NCI-H69 (cell line): ENCODE results near the gene PDZD8.

ENCODE experiments used
- DNase-seq: peaks from one replicate; lab custom pipeline; 2025; lab: John Stamatoyannopoulos, UW

The PDZD8 gene

DNA sequence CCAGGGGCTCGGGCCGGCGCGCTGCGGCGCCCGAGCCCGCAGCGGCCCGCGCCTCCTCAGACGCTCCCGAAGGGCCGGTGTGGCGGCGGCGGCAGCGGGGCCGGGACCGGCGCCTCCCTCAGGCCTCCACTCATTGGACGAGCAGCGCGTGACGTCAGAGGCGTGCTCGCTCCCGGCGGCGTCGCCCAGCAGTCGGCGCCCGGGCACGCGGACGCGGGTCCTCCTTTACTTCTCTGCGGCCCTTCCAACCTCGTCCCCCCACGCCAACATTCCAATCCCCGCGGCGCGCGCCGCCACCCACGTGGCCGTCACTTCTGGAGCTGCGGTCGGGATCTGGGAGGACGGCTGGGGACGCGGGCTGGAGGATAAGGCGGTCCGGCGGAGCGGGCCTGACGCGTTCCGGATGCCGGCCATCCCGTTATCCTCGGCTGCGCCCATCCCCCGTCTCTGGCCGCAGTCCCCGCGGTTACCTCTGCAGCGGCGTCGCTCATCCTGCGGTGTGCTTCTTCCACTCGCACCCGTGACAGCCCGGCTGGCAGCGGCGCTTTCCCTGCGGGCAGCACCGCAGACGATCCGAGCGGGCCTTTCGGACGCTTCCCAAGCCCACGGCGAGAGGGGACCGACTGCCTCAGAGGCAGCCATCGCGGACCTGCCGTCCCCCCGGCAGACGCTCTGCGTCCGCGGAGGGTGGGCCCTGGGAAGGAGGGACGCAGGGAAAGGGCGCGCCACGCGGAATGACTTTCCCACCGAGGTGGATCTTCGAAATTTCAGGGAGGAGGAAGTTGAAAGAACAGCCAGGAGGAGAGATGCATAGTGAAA lies at the start of gene PDZD8:
PDZD8 (minus strand) TSS at position 81 of the 819 bp plus-strand sequence. CDS start 213 bp downstream, outside the sequence.
- DNase-seq = peak; percentile 92

- DNase-seq = no peak
Measured at GRCh38 chr10:117424171-117424570, 48.9 kb upstream of the PDZD8 start.

GRCh38 chr10:117421985-117422384 lies 46.7 kb upstream of the PDZD8 start:
- no peak for DNase-seq

- DNase-seq = no peak
Measured at GRCh38 chr10:117420768-117421167, 45.5 kb upstream of the PDZD8 start.

DNA sequence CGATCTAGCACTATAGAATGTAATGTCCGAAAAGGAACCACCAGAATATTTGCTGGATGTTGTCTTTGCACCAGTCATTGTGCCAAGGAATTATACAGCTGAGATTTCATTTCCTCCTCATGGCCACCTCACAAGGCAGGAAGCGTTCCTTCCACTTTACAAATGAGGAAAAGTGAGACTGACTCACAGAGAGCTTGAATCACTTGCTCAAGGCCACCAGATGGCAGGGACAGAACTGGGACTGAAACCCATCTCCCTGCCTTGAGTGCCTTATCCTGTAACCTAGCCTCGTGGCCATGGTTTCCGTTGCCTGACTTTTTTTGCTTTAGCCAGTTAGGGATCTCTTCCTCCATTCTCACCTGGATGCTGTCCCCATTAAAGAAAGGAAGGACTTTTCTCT lies 44.7 kb upstream of the PDZD8 start:
- no peak for DNase-seq

- DNase-seq = no peak
Measured at GRCh38 chr10:117419159-117419558, 43.9 kb upstream of the PDZD8 start.

DNA sequence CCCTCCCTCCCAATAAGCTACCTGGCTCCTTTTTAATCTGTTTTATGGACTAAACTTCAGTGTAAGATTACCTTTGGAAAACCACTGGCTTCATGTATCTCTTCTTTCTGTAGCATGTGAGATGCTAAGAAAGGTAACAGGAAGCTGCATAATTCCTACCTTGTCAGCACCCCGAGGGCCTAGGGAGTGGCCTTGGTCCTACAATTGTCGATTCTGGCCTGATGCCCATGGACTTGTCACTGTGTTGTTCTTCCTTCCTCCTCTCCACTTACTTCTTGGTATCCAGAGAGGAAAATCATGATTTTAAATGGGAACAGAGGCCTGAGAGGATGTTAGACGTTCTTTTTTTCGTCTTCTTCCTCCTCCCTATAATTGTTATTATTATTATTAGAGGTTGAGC lies 42.9 kb upstream of the PDZD8 start:
- DNase-seq = peak; percentile 77

DNA sequence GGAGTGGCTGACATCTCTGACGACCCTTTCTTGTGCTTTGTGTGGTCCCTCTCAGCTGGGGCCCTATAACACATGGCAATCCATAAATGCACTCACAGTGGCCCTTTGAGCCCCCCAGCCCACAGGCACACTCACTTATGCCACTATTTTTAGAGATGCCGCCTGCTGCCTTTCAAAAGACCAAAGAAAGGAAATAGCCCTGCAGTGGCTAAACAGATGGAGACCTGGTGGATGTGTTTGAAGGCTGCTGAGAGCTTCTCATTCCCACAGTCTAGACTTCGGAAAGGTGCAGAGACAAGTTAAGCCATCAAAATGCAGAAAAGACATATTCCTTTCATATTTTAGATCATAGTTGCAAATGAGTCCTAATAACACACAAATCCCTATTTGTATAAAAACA lies 42.0 kb upstream of the PDZD8 start:
- peak; percentile 47 for DNase-seq

- peak; percentile 27 for DNase-seq
Measured at GRCh38 chr10:117413928-117414618, 38.8 kb upstream of the PDZD8 start.

GRCh38 chr10:117412469-117413010 lies 37.3 kb upstream of the PDZD8 start:
- DNase-seq = no peak

GRCh38 chr10:117411479-117412399 lies 36.5 kb upstream of the PDZD8 start:
- DNase-seq = peak; percentile 81

DNA sequence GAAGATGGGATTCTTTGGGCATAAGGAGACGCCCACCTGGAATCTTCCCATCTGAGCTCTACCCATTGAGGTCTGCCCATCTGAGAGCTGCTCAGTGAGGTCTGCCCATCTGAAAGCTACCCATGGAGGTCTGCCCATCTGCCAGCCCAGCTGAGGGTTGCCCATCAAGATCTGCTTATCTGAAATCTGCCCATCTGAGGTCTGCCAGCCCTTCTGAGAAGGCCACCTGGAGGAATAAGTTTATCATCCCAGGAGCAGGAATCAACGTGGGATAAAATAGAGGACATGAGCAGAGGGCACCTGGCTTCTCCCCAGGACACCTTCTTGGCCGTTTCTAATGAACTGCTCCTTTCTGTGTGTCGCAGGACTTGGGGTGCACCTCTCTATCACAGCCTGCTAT lies 35.3 kb upstream of the PDZD8 start:
- DNase-seq = no peak

DNA sequence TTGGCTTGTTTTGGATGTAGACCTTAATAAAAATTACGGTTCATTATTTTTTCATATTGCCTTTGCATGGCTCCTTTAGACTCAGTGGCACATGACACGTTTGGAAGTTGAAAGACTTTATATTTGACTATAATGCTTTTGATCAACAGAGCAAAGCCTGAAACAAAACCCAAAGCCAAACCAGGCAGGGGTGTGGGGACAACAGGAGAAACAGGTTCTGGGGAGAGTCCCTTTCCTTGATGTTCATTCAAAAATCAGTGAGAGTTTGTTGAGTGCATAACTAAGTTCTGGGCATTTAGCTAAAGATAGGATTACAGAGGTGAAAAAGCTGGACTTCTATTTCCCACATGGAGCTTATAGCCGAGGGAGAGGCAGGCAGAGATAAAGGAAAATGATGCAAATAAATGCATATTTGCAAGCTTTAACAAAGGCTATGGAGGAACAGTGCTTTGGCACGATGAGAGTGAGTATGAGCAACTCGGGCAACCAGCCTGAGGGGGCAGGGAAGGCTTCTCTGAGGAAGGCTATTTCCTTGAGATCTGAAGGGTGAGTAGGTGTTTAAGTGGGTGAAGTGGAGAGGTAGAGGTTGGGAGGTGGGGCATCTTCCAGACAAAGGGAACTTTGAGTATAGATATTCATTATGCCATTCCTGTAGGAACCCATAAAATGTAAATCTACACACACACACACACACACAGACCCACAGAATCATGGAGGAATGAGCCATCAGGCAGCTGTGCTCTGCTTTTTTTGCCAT lies 34.5 kb upstream of the PDZD8 start:
- no peak for DNase-seq

DNA sequence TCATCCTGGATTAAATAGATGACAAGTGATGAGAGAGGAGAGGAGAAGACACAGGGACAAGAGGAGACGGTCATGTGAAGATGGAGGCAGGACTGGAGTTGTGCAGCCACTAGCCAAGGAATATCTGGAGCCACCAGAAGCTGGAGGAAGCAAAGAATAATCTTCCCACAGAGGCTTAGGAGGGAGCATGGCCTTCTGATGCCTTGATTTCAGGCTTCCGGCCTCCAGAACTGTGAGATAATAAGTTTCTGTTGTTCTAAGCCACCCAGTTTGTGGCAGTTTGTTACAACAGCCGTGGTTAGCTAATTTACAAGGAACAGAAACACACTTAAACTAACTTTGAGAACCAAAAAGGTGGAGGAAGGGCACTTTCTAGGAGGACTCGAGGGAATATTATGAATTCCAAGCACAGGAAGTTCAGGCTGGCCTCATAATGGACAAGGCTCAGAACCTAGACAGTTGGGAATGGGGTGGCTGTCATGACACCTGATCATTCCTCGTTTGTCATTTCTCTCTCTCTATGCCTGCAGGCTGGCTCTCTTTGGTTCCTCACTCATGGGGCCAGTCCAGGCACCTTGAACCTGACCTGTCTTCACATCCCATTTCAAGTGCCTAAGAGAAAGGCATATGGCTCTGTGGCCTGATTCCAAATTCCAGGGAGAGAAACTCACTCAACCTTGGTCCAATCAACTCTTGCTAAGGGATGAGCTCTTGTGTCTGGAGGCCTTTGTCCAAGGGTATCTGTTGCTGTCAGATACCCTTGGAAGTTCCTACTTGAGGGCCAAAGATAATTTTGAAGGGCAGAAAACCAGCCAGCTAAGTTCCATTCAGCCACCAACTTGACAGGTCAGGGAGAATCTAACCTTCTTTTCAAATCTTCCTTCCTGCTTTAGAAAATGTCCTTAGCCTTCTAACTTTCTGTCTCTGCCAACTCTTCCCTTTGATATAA lies 33.5 kb upstream of the PDZD8 start:
- DNase-seq = no peak

GRCh38 chr10:117405730-117406129 lies 30.5 kb upstream of the PDZD8 start:
- no peak for DNase-seq

DNA sequence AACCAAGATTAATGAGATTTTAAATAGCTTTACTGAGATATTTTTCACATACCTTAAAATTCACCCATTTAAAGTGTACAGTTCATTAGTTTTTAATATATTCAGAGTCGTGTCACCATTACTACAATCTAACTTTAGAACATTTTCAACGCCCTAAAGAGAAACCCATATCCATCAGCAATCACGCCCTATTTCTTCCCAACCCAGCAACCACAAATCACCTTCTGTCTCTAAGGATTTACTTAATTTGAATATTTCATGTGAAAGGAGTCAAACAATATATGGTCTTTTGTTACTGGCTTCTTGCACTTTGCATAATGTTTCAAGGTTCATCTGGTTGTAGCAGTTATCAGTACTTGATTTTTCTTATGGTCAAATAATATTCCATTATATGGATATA lies 25.1 kb upstream of the PDZD8 start:
- DNase-seq = no peak

- no peak for DNase-seq
Measured at GRCh38 chr10:117399341-117400196, 24.3 kb upstream of the PDZD8 start.

- DNase-seq = no peak
Measured at GRCh38 chr10:117398029-117398428, 22.8 kb upstream of the PDZD8 start.
